ENCODE measurements around the gene CTU1.

The CTU1 gene

GRCh38 chr19:51114087-51114729, 6.0 kb upstream of the CTU1 start:
- Histone ChIP-seq H2AK5ac (ENCODE audit: low read length) (no peak overlapping the region), H3K4me3 (ENCODE audit: low read depth, low read length) (no peak overlapping the region), H2BK5ac (ENCODE audit: low read depth, low read length, poor library complexity) (no peak overlapping the region), H3K4ac (ENCODE audit: low read depth, low read length) (no peak overlapping the region), H3K79me1 (ENCODE audit: low read length) (no peaks in the 10 kb centered on the region), H2BK12ac (ENCODE audit: low read length) (no peak overlapping the region), H4K91ac (ENCODE audit: low read depth, low read length) (no peak overlapping the region), H4K8ac (ENCODE audit: low read depth, low read length) (no peak overlapping the region), H3K27me3 (ENCODE audit: insufficient read depth, low read length) (no peaks in the 10 kb centered on the region), H3K4me2 (ENCODE audit: low read length) (no peak overlapping the region), H3K27ac (ENCODE audit: low read depth, low read length) (no peak overlapping the region), H3K18ac (ENCODE audit: low read length) (no peak overlapping the region), H3K23ac (ENCODE audit: low read length) (no peak overlapping the region), H3K36me3 (ENCODE audit: control insufficient read depth in 1 of 2, insufficient read depth in 2 of 2, low read length in 2 of 2) (no peaks in the 10 kb centered on the region), H2AFZ (ENCODE audit: insufficient read depth, low read length, poor library complexity) (no peak overlapping the region), H3K14ac (ENCODE audit: low read length) (no peak overlapping the region), H4K12ac (ENCODE audit: low read depth, low read length) (no peak overlapping the region), H3K9ac (ENCODE audit: low read length) (no peak overlapping the region), H3K9me3 (ENCODE audit: insufficient read depth, low read depth, low read length) (peaks cover 2% of the 10 kb centered on the region), H3K79me2 (ENCODE audit: control insufficient read depth, insufficient read depth, low read length, poor library complexity) (no peaks in the 10 kb centered on the region), H3K4me1 (ENCODE audit: control insufficient read depth in 1 of 2, insufficient read depth in 2 of 2, low read length in 2 of 2) (no peaks in the 10 kb centered on the region), H2BK120ac (ENCODE audit: insufficient read depth, low read length, poor library complexity) (no peak overlapping the region)
- DNase-seq, result no peak
- no CpG with 5 or more reads among the region's 6 CpGs for WGBS (ENCODE audit: extremely low coverage, insufficient coverage, insufficient read length)

GRCh38 chr19:51111606-51112005, 3.4 kb upstream of the CTU1 start:
- H3K79me1 ChIP-seq (ENCODE audit: low read length), result peaks cover 2% of the 10 kb centered on the region

GRCh38 chr19:51110666-51110971, 2.4 kb upstream of the CTU1 start:
- no peak for DNase-seq
- Histone ChIP-seq H4K91ac (ENCODE audit: low read depth, low read length) (no peak overlapping the region), H4K12ac (ENCODE audit: low read depth, low read length) (no peak overlapping the region), H3K9ac (ENCODE audit: low read length) (no peak overlapping the region), H3K18ac (ENCODE audit: low read length) (no peak overlapping the region), H3K4ac (ENCODE audit: low read depth, low read length) (no peak overlapping the region), H3K27ac (ENCODE audit: low read depth, low read length) (no peak overlapping the region), H3K14ac (ENCODE audit: low read length) (no peak overlapping the region), H3K4me2 (ENCODE audit: low read length) (no peak overlapping the region), H3K79me1 (ENCODE audit: low read length) (peaks cover 2% of the 10 kb centered on the region), H2BK5ac (ENCODE audit: low read depth, low read length, poor library complexity) (no peak overlapping the region), H2AFZ (ENCODE audit: insufficient read depth, low read length, poor library complexity) (no peak overlapping the region), H3K79me2 (ENCODE audit: control insufficient read depth, insufficient read depth, low read length, poor library complexity) (no peaks in the 10 kb centered on the region), H2AK5ac (ENCODE audit: low read length) (no peak overlapping the region), H3K36me3 (ENCODE audit: control insufficient read depth in 1 of 2, insufficient read depth in 2 of 2, low read length in 2 of 2) (peaks cover 0 to 4% of the 10 kb centered on the region in 2 experiments), H3K9me3 (ENCODE audit: insufficient read depth, low read depth, low read length) (peaks cover 3% of the 10 kb centered on the region), H3K23ac (ENCODE audit: low read length) (no peak overlapping the region), H3K27me3 (ENCODE audit: insufficient read depth, low read length) (no peaks in the 10 kb centered on the region), H2BK12ac (ENCODE audit: low read length) (no peak overlapping the region), H4K8ac (ENCODE audit: low read depth, low read length) (no peak overlapping the region), H3K4me1 (ENCODE audit: control insufficient read depth in 1 of 2, insufficient read depth in 2 of 2, low read length in 2 of 2) (peaks cover 7 to 10% of the 10 kb centered on the region in 2 experiments), H2BK120ac (ENCODE audit: insufficient read depth, low read length, poor library complexity) (no peak overlapping the region), H3K4me3 (ENCODE audit: low read depth, low read length) (no peak overlapping the region)
- no CpG with 5 or more reads among the region's 1 CpG for WGBS (ENCODE audit: extremely low coverage, insufficient coverage, insufficient read length)

More at GRCh38 chr19:51111606-51112005, 3.4 kb upstream of the CTU1 start:
- Histone ChIP-seq H3K36me3 (ENCODE audit: control insufficient read depth in 1 of 2, insufficient read depth in 2 of 2, low read length in 2 of 2) (no peaks in the 10 kb centered on the region), H3K4me2 (ENCODE audit: low read length) (no peak overlapping the region), H2BK120ac (ENCODE audit: insufficient read depth, low read length, poor library complexity) (no peak overlapping the region), H3K4me3 (ENCODE audit: low read depth, low read length) (no peak overlapping the region), H3K23ac (ENCODE audit: low read length) (no peak overlapping the region), H2AK5ac (ENCODE audit: low read length) (no peak overlapping the region), H3K27ac (ENCODE audit: low read depth, low read length) (no peak overlapping the region), H4K91ac (ENCODE audit: low read depth, low read length) (no peak overlapping the region), H2BK12ac (ENCODE audit: low read length) (no peak overlapping the region), H3K14ac (ENCODE audit: low read length) (no peak overlapping the region), H3K27me3 (ENCODE audit: insufficient read depth, low read length) (no peaks in the 10 kb centered on the region), H3K9me3 (ENCODE audit: insufficient read depth, low read depth, low read length) (peaks cover 2% of the 10 kb centered on the region), H3K18ac (ENCODE audit: low read length) (no peak overlapping the region), H2BK5ac (ENCODE audit: low read depth, low read length, poor library complexity) (no peak overlapping the region), H3K4me1 (ENCODE audit: control insufficient read depth in 1 of 2, insufficient read depth in 2 of 2, low read length in 2 of 2) (peaks cover 7 to 10% of the 10 kb centered on the region in 2 experiments), H3K4ac (ENCODE audit: low read depth, low read length) (no peak overlapping the region), H4K8ac (ENCODE audit: low read depth, low read length) (no peak overlapping the region), H2AFZ (ENCODE audit: insufficient read depth, low read length, poor library complexity) (no peak overlapping the region), H3K79me2 (ENCODE audit: control insufficient read depth, insufficient read depth, low read length, poor library complexity) (no peaks in the 10 kb centered on the region), H3K9ac (ENCODE audit: low read length) (no peak overlapping the region), H4K12ac (ENCODE audit: low read depth, low read length) (no peak overlapping the region)
- WGBS (ENCODE audit: extremely low coverage, insufficient coverage, insufficient read length), result no CpG with 5 or more reads among the region's 6 CpGs
- DNase-seq, result no peak

GRCh38 chr19:51108805-51109146, 567 bp upstream of the CTU1 start:
- no peak overlapping the region for H3K14ac ChIP-seq (ENCODE audit: low read length)
- H3K79me1 ChIP-seq (ENCODE audit: low read length), result peaks cover 2% of the 10 kb centered on the region
- no peak overlapping the region for H3K9ac ChIP-seq (ENCODE audit: low read length)
- H3K4ac ChIP-seq (ENCODE audit: low read depth, low read length), result no peak overlapping the region
- H2BK5ac ChIP-seq (ENCODE audit: low read depth, low read length, poor library complexity), result no peak overlapping the region
- no peak overlapping the region for H4K91ac ChIP-seq (ENCODE audit: low read depth, low read length)
- H2BK12ac ChIP-seq (ENCODE audit: low read length), result no peak overlapping the region
- peaks cover 9 to 10% of the 10 kb centered on the region in 2 experiments for H3K36me3 ChIP-seq (ENCODE audit: control insufficient read depth in 1 of 2, insufficient read depth in 2 of 2, low read length in 2 of 2)
- no peaks in the 10 kb centered on the region for H3K27me3 ChIP-seq (ENCODE audit: insufficient read depth, low read length)
- H3K23ac ChIP-seq (ENCODE audit: low read length), result no peak overlapping the region
- peak overlapping the region; percentile 66 for H4K8ac ChIP-seq (ENCODE audit: low read depth, low read length)
- no peaks in the 10 kb centered on the region for H3K79me2 ChIP-seq (ENCODE audit: control insufficient read depth, insufficient read depth, low read length, poor library complexity)
- H2BK120ac ChIP-seq (ENCODE audit: insufficient read depth, low read length, poor library complexity), result no peak overlapping the region
- peak overlapping the region; percentile 88 for H2AFZ ChIP-seq (ENCODE audit: insufficient read depth, low read length, poor library complexity)
- peak overlapping the region; percentile 70 for H3K4me2 ChIP-seq (ENCODE audit: low read length)
- H3K27ac ChIP-seq (ENCODE audit: low read depth, low read length), result no peak overlapping the region
- peaks cover 5% of the 10 kb centered on the region for H3K9me3 ChIP-seq (ENCODE audit: insufficient read depth, low read depth, low read length)
- WGBS (ENCODE audit: extremely low coverage, insufficient coverage, insufficient read length), result no CpG with 5 or more reads among the region's 15 CpGs
- H3K4me1 ChIP-seq (ENCODE audit: control insufficient read depth in 1 of 2, insufficient read depth in 2 of 2, low read length in 2 of 2), result peaks cover 7 to 10% of the 10 kb centered on the region in 2 experiments
- H3K18ac ChIP-seq (ENCODE audit: low read length), result no peak overlapping the region
- no peak overlapping the region for H2AK5ac ChIP-seq (ENCODE audit: low read length)
- no peak for DNase-seq
- H3K4me3 ChIP-seq (ENCODE audit: low read depth, low read length), result peak overlapping the region; percentile 57
- H4K12ac ChIP-seq (ENCODE audit: low read depth, low read length), result peak overlapping the region; percentile 19
